Activated CD4-positive, CD25-positive, alpha-beta regulatory T cell treated with anti-CD3 and anti-CD28 coated beads, Interleukin-2, amount 50 U/mL, for 72 hours (primary cell): ENCODE results near the gene MAP3K5.

ENCODE experiments used
- DNase-seq: peaks from one replicate; pipeline ENCODE4 v3.0.0; 2021

MAP3K5 gene

GRCh38 chr6:136745300-136745699 lies 47.0 kb downstream of the MAP3K5 start:
- no peak for DNase-seq

- no peak for DNase-seq
These were observed 47.4 kb downstream of the MAP3K5 start for GRCh38 chr6:136744889-136745288.

GRCh38 chr6:136742125-136742524 lies 50.2 kb downstream of the MAP3K5 start:
- DNase-seq = no peak

GRCh38 chr6:136740050-136740974 lies 52.0 kb downstream of the MAP3K5 start:
- no peak for DNase-seq

- no peak for DNase-seq
These were observed 52.8 kb downstream of the MAP3K5 start for GRCh38 chr6:136739501-136739900.

- DNase-seq = no peak
These were observed 53.2 kb downstream of the MAP3K5 start for GRCh38 chr6:136739071-136739470.

GRCh38 chr6:136738692-136739057 lies 53.6 kb downstream of the MAP3K5 start:
- no peak for DNase-seq

- no peak for DNase-seq
These were observed 54.2 kb downstream of the MAP3K5 start for GRCh38 chr6:136737871-136738691.

- DNase-seq = no peak
These were observed 54.9 kb downstream of the MAP3K5 start for GRCh38 chr6:136737374-136737844.

GRCh38 chr6:136736281-136736960 lies 55.9 kb downstream of the MAP3K5 start:
- no peak for DNase-seq

GRCh38 chr6:136734977-136735376 lies 57.3 kb downstream of the MAP3K5 start:
- DNase-seq = no peak

GRCh38 chr6:136732889-136733288 lies 59.4 kb downstream of the MAP3K5 start:
- no peak for DNase-seq

GRCh38 chr6:136729832-136730231 lies 62.4 kb downstream of the MAP3K5 start:
- DNase-seq = no peak

- no peak for DNase-seq
These were observed 63.2 kb downstream of the MAP3K5 start for GRCh38 chr6:136728976-136729515.

- DNase-seq = no peak
These were observed 64.0 kb downstream of the MAP3K5 start for GRCh38 chr6:136728033-136728939.

GRCh38 chr6:136726837-136727557 lies 65.3 kb downstream of the MAP3K5 start:
- no peak for DNase-seq

GRCh38 chr6:136725124-136725523 lies 67.2 kb downstream of the MAP3K5 start:
- no peak for DNase-seq

GRCh38 chr6:136723780-136724179 lies 68.5 kb downstream of the MAP3K5 start:
- no peak for DNase-seq

GRCh38 chr6:136721467-136721866 lies 70.8 kb downstream of the MAP3K5 start:
- DNase-seq = no peak

GRCh38 chr6:136720045-136720770 lies 72.1 kb downstream of the MAP3K5 start:
- no peak for DNase-seq
